Transverse colon (tissue), 4 donors: ENCODE data around the gene SRPK3.

Experiments used
- EP300 ChIP-seq: sonication (generic); formaldehyde crosslinking; IDR thresholded peaks from one replicate; pipeline ENCODE4 v1.6.1; 2017; ENCODE audit warnings: antibody characterized with exemption, low read depth
- POLR2A ChIP-seq: fragments of 450-650 bp; IDR thresholded peaks from one replicate; pipeline ENCODE4 v1.6.1; 2016; ENCODE audit warnings: antibody characterized with exemption, mild to moderate bottlenecking, moderate library complexity
- POLR2AphosphoS5 ChIP-seq, 3 donors: sonication (generic); formaldehyde crosslinking; IDR thresholded peaks; one replicate each; pipeline ENCODE4 v1.6.1; 2016; ENCODE audit warnings: antibody characterized with exemption in 3 of 3
- TF ChIP-seq, protein P1 (sequence below), 5 experiments: fragments of 200-600 bp in 3 of 5; fragments of 450-650 bp in 2 of 5; sonication (generic) in 3 of 5; IDR thresholded peaks; 1 replicate in 2 of 5; 2 replicates in 3 of 5; pipeline ENCODE4 v1.5.1; 2016 to 2017; ENCODE audit warnings: antibody characterized with exemption in 5 of 5, inconsistent platforms in 3 of 5, mild to moderate bottlenecking in 2 of 5, moderate library complexity in 1 of 5

DNA sequence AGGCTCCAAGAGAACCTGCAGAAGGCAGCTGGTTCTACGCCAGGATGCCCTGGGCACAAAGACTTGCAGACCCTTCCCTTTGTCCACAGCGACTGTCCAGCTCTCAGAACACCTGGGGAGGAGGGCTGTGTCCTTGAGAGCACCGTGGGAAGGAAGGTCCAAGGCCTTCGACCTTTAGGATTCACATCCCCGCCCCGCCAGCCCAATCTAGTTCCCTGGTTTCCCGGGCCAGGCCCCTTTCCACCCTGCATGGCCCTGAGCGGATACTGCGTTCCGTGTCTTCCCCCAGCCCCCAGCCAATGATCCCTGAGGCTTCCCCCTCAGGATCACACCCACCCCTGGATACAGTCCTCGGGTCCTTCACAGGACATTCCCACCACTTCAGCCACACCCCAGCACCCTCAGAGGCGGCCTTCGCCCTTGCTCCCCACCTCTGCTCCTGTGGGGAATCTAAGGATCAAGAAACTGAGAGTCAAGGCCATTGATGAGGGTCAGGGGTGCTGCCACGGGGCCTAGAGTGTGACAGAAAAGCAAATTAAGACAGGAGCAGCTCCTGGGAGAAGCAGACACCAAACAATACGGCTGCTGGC is 47.1 kb upstream of the SRPK3 start:
- TF ChIP-seq POLR2A (no peak), EP300 (no peak), POLR2AphosphoS5 (IDR thresholded peaks at IDR 0.05) (no peak)
- TF ChIP-seq, protein P1, sequence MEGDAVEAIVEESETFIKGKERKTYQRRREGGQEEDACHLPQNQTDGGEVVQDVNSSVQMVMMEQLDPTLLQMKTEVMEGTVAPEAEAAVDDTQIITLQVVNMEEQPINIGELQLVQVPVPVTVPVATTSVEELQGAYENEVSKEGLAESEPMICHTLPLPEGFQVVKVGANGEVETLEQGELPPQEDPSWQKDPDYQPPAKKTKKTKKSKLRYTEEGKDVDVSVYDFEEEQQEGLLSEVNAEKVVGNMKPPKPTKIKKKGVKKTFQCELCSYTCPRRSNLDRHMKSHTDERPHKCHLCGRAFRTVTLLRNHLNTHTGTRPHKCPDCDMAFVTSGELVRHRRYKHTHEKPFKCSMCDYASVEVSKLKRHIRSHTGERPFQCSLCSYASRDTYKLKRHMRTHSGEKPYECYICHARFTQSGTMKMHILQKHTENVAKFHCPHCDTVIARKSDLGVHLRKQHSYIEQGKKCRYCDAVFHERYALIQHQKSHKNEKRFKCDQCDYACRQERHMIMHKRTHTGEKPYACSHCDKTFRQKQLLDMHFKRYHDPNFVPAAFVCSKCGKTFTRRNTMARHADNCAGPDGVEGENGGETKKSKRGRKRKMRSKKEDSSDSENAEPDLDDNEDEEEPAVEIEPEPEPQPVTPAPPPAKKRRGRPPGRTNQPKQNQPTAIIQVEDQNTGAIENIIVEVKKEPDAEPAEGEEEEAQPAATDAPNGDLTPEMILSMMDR (IDR thresholded peaks at IDR 0.05), result no peak
